K562 (cell line): ENCODE results near the gene SEPHS1. TPM values are rescaled to one million over a fixed set of nuclear protein-coding genes. Genes with fewer than 3 reads are reported as not detected.

Experiments
- CBFA2T3 ChIP-seq: fragments of 450-650 bp; IDR thresholded peaks from 2 replicates; pipeline ENCODE4 v1.6.1; 2017
- ESRRA ChIP-seq: fragments of 450-650 bp; IDR thresholded peaks from 2 replicates; pipeline ENCODE4 v1.6.1; 2014; ENCODE audit warnings: low read depth, mild to moderate bottlenecking, moderate library complexity, borderline replicate concordance
- HIVEP1 ChIP-seq: fragments of 250-450 bp; sonication (Bioruptor Pico); IDR thresholded peaks from 2 replicates; pipeline ENCODE4 v1.4.0; 2020; ENCODE audit warnings: mild to moderate bottlenecking
- MAZ ChIP-seq, 2 experiments: fragments of 450-650 bp in 1 of 2; sonication (generic) in 1 of 2; formaldehyde crosslinking; IDR thresholded peaks in 1 of 2; conservative IDR thresholded peaks in 1 of 2; 2 replicates each; pipeline versions ENCODE4 v1.4.0 to v1.5.0; 2020; ENCODE audit warnings: mild to moderate bottlenecking in 1 of 2, missing genetic modification reagents in 1 of 2
- MNT ChIP-seq, 2 experiments: fragments of 450-650 bp; conservative IDR thresholded peaks; 2 replicates each; pipeline ENCODE4 v1.6.1; 2017; ENCODE audit warnings: mild to moderate bottlenecking in 2 of 2, moderate library complexity in 2 of 2
- RCOR1 ChIP-seq, 2 experiments: IDR thresholded peaks; 2 replicates each; pipeline ENCODE4 v1.6.1; 2012; ENCODE audit warnings: low read depth in 2 of 2, low read length in 2 of 2, borderline replicate concordance in 1 of 2, improper control_type of control experiment in 1 of 2
- REST ChIP-seq, 2 experiments: fragments of 450-650 bp; formaldehyde crosslinking in 1 of 2; IDR thresholded peaks; 2 replicates each; pipeline versions ENCODE4 v1.4.0 to v1.6.1; 2014 to 2020; ENCODE audit warnings: mild to moderate bottlenecking in 2 of 2, borderline replicate concordance in 1 of 2, low read depth in 1 of 2
- SRSF9 ChIP-seq: fragments of 200-400 bp; formaldehyde crosslinking; IDR thresholded peaks from 2 replicates; pipeline ENCODE4 v1.6.1; 2017; ENCODE audit warnings: low read depth, low read length, borderline replicate concordance
- TCF3 ChIP-seq: sonication (generic); formaldehyde crosslinking; IDR thresholded peaks from 2 replicates; pipeline ENCODE4 v1.4.0; 2020; ENCODE audit warnings: mild to moderate bottlenecking, missing genetic modification reagents
- ZFX ChIP-seq: sonication (generic); formaldehyde crosslinking; IDR thresholded peaks from 2 replicates; pipeline ENCODE4 v1.8.0; 2022; ENCODE audit warnings: mild to moderate bottlenecking, missing genetic modification reagents, moderate library complexity
- ZNF384 ChIP-seq: IDR thresholded peaks from 2 replicates; pipeline ENCODE4 v1.6.1; 2012; ENCODE audit warnings: low read depth, low read length, improper control_type of control experiment
- ZNF395 ChIP-seq: fragments of 200-800 bp; sonication (Bioruptor generic); IDR thresholded peaks from 2 replicates; pipeline ENCODE4 v1.6.1; 2017; ENCODE audit warnings: missing genetic modification characterization, missing compliant biosample characterization
- ZNF639 ChIP-seq, 2 experiments: fragments of 200-800 bp in 1 of 2; sonication (Bioruptor generic) in 1 of 2; sonication (generic) in 1 of 2; formaldehyde crosslinking in 1 of 2; IDR thresholded peaks in 1 of 2; conservative IDR thresholded peaks in 1 of 2; 2 replicates each; pipeline versions ENCODE4 v1.5.0 to v1.6.1; 2016 to 2020; ENCODE audit warnings: missing compliant biosample characterization in 1 of 2, missing genetic modification characterization in 1 of 2, missing genetic modification reagents in 1 of 2
- polyA plus RNA-seq, 8 experiments: library from polyadenylated mRNA; depleted of rRNA in 4 of 8; stranded (reverse) in 5 of 8; unstranded in 3 of 8; fragments of >200 nt; fragmentation: Nextera tagmentation in 2 of 8; fragmentation: Illumina TruSeq in 1 of 8; extraction: Ambion mirVana in 2 of 8; extraction: Trizol in 1 of 8; gene quantifications; 2 replicates each; pipeline versions ENCODE4 v1.2.1 to v1.2.3, GENCODE V29; 2011 to 2014; ENCODE audit warnings: inconsistent platforms in 1 of 8, missing spikeins in 1 of 8
- total RNA-seq, 7 experiments: library from RNA; depleted of rRNA in 6 of 7; stranded (reverse); fragments of >200 nt in 6 of 7; fragmentation: Illumina TruSeq in 2 of 7; extraction: Trizol in 2 of 7; gene quantifications; 2 replicates each; pipeline versions ENCODE4 v1.2.1 to v1.2.3, GENCODE V29; 2011 to 2021; ENCODE audit warnings: low replicate concordance in 1 of 7

SEPHS1 gene
- total and polyA plus RNA-seq, 9 of the 15 experiments (the other 6 are each of a cell fraction or from before 2014, with no cell fraction given), result 14.7 to 82.8 (median 41.8) TPM

DNA sequence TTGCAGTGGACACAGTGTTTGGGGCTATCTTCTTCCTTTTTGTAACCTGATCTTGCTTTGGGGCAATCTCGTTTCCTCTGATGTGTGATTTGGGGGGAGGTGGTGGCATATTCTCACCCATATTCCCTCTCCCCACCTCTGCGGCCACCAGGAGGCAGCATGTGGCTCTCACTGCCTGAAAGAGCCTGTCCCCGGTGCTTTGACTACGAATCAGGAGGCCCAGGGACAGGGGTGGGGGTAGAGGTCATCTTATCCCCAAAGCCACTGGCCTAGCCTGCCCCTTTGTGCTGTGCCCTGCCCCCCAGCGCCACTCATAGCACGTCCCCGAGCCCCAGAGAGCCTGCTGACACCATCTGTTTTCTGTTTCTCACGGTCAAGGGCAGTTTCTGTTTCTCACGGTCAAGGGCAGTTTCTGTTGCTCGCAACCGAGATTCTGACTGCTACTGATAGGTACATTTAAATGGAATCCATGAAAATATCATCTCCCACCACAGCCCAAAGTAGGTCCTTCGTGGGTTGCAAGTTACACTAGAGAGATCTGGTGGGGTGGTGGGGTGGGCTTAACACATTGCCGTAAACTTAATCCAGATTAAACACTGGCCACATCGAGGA is 76.4 kb downstream of the SEPHS1 start (continued):
- TF ChIP-seq REST (IDR thresholded peaks at IDR 0.05; ENCODE audit: borderline replicate concordance) (peak; percentile 65; the same call in 1 of the 2 replicates), REST (CRISPR knock-in tag; IDR thresholded peaks at IDR 0.05; ENCODE audit: low read depth) (no peak), ZNF395 (CRISPR knock-in tag) (peak; percentile 45; the same call in 1 of the 2 replicates), ZNF639 (CRISPR knock-in tag; conservative IDR thresholded peaks at IDR 0.05 in 1 of 2, IDR thresholded peaks at IDR 0.05 in 1 of 2) (0 out of 4 replicates have a peak, but pooled peaks of 1 of the 2 experiments have one; percentile 37), CBFA2T3 (peak; percentile 69), MAZ (CRISPR knock-in tag; conservative IDR thresholded peaks at IDR 0.05 in 1 of 2, IDR thresholded peaks at IDR 0.05 in 1 of 2) (peak in 1 of 2 experiments; percentile 60; a peak in 2 of 4 replicates), RCOR1 (IDR thresholded peaks at IDR 0.05; ENCODE audit: borderline replicate concordance in 1 of 2, low read depth in 2 of 2, low read length in 2 of 2) (peak; percentile 7 to 65; a peak in 3 of 4 replicates), SRSF9 (no peak), HIVEP1 (CRISPR knock-in tag) (no peak), ZNF384 (0 out of 2 replicates have a peak, but pooled peaks have one; percentile 25), ESRRA (peak; percentile 56; the same call in 1 of the 2 replicates), TCF3 (peak; percentile 46), ZFX (CRISPR knock-in tag) (peak; percentile 61; the same call in 1 of the 2 replicates), MNT (conservative IDR thresholded peaks at IDR 0.05) (no peak)
